GM21737 (cell line): ENCODE measurements around the gene NRSN2.
"Not testable (repeated sequence)": the region's sequence is repeated elsewhere in the genome, so short reads cannot be mapped to it uniquely, and the experiment has no call there.

Source experiments
- ATAC-seq: cut with Tn5 transposase; IDR thresholded peaks from one replicate; pipeline ENCODE4 v1.9.1; 2021; ENCODE audit warnings: mild to moderate bottlenecking, moderate library complexity; ENCODE audit not compliant: unreplicated experiment

Gene NRSN2

GRCh38 chr20:393296-393695, 46.4 kb downstream of the NRSN2 start:
- ATAC-seq: not testable (repeated sequence)

DNA sequence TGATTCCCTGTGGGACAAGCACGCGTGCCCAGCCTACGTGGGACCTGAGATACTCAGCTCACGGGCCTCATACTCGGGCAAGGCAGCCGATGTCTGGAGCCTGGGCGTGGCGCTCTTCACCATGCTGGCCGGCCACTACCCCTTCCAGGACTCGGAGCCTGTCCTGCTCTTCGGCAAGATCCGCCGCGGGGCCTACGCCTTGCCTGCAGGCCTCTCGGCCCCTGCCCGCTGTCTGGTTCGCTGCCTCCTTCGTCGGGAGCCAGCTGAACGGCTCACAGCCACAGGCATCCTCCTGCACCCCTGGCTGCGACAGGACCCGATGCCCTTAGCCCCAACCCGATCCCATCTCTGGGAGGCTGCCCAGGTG, 49.3 kb downstream of the NRSN2 start:
- ATAC-seq: no peak

DNA sequence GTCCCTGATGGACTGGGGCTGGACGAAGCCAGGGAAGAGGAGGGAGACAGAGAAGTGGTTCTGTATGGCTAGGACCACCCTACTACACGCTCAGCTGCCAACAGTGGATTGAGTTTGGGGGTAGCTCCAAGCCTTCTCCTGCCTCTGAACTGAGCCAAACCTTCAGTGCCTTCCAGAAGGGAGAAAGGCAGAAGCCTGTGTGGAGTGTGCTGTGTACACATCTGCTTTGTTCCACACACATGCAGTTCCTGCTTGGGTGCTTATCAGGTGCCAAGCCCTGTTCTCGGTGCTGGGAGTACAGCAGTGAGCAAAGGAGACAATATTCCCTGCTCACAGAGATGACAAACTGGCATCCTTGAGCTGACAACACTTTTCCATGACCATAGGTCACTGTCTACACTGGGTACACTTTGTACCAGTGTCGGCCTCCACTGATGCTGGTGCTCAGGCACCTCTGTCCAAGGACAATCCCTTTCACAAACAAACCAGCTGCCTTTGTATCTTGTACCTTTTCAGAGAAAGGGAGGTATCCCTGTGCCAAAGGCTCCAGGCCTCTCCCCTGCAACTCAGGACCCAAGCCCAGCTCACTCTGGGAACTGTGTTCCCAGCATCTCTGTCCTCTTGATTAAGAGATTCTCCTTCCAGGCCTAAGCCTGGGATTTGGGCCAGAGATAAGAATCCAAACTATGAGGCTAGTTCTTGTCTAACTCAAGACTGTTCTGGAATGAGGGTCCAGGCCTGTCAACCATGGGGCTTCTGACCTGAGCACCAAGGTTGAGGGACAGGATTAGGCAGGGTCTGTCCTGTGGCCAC, 49.9 kb downstream of the NRSN2 start:
- no peak for ATAC-seq

- no peak for ATAC-seq
These were observed 50.7 kb downstream of the NRSN2 start for GRCh38 chr20:397432-398237.

DNA sequence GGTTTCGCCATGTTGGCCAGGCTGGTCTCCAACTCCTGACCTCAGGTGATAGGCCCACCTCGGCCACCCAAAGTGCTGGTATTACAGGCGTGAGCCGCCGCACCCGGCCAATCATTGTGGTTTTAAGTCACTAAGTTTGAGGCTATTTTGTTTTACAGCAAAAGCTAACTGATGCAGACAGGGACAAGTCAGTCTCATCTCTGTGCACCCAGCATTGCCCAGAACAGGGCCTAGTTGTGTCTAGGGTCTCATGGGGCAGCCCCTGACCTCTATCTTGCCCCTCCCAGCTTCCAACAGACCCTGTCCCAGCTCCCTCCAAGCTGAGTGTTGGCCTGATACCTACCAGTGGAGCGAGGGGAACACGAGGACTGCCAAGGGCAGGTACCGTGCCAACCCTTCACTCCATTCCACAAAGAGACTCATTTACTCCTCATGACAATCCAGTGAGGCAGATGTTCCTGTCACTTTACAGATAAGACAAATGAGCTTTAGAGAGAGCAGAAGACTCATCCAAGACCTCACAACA, 52.3 kb downstream of the NRSN2 start:
- no peak for ATAC-seq

- ATAC-seq: no peak
These were observed 53.2 kb downstream of the NRSN2 start for GRCh38 chr20:400128-400453.

- ATAC-seq: no peak
These were observed 53.8 kb downstream of the NRSN2 start for GRCh38 chr20:400454-401275.

GRCh38 chr20:401682-402495, 55.0 kb downstream of the NRSN2 start:
- no peak for ATAC-seq

DNA sequence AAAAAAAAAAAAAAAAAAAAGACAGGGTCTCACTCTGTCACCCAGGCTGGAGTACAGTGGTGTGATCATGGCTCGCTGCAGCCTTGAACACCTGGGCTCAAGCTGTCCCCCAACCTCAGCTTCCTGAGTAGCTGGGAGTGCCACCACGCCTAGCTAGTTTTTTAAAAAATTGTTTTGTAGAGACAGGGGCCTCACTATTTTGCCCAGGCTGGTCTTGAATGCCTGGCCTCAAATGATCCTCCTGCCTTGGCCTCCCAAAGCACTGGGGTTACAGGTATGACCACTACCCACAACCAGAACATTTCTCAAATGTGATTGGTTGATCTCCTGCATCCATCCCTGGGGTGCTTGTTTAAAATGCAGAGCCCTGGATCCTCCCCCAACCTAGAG, 55.6 kb downstream of the NRSN2 start:
- ATAC-seq: no peak

GRCh38 chr20:402898-403581, 56.1 kb downstream of the NRSN2 start:
- ATAC-seq: no peak

DNA sequence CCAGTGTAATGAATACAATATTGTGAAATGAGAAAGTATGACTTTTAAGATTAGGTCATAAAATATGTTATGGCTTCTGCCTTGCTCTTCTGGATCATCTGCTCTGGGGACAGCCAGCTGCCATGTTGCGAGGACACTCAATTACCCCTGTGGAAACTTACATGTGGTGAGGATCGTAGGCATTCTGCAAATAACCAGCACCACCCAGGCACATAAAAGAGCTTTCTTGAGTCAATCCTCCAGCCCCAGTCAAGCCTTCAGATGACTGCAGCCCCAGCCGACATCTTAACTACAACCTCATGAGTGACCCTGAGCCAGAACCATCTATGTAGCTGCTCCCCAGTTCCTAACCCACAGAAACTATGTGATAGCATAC, 56.7 kb downstream of the NRSN2 start:
- ATAC-seq: no peak

GRCh38 chr20:404088-404487, 57.2 kb downstream of the NRSN2 start:
- no peak for ATAC-seq
